K562 (cell line): ENCODE results near the gene SPRYD3. TPM values are rescaled to one million over a fixed set of nuclear protein-coding genes. Genes with fewer than 3 reads are reported as not detected.
A peak's percentile ranks its signal among the peaks of the same experiment; 100 is the strongest.

ENCODE experiments used
- ATAC-seq: fragments of 200-7000 bp; cut with Tn5 transposase; 3 replicates; pipeline ENCODE4 v1.9.1; 2020; ENCODE audit warnings: moderate library complexity
- BruUV-seq: library from RNA; stranded (reverse); fragments of 400-500 nt; replicated peaks from 2 replicates; lab custom pipeline; 2021; lab: Mats Ljungman, UMichigan
- CTCF ChIA-PET: fragments of 300-600 bp; formaldehyde crosslinking; extraction: SDS; loops from one replicate; lab custom pipeline; 2021; ENCODE audit warnings: low intra/inter-chr PET ratio; lab: Yijun Ruan, JAX
- POLR2A ChIA-PET: fragments of 300-600, 350-650 bp; sonication (Branson Sonifier 250); formaldehyde crosslinking; extraction: SDS; loops from one replicate; lab custom pipeline; 2021; ENCODE audit warnings: antibody characterized with exemption, inconsistent platforms; lab: Yijun Ruan, JAX
- DNase-seq, 4 experiments: peaks; one replicate each; pipeline versions ENCODE4 v3.0.0 to v3.0.0-alpha.2; 2011 to 2018; ENCODE audit warnings: low spot score in 3 of 4, mixed read lengths in 3 of 4; ENCODE audit errors: extremely low read depth in 1 of 4
- FAIRE-seq: peaks from 2 replicates; lab custom pipeline; 2011; peaks lifted over from hg19 to GRCh38; lab: Jason Lieb, UNC
- H2AFZ ChIP-seq: 2 replicates; pipeline ENCODE4 v1.6.0; 2011; ENCODE audit warnings: low read depth, low read length, control low read depth, inconsistent platforms
- H3K27ac ChIP-seq: fragments of 200-600 bp; 3 replicates; pipeline ENCODE4 v1.8.0; 2011; ENCODE audit warnings: low read depth, mild to moderate bottlenecking, control low read depth, inconsistent platforms, low read length, moderate library complexity, mixed read lengths; ENCODE audit errors: extremely low read depth
- H3K27me3 ChIP-seq, 2 experiments: fragments of 300-600 bp in 1 of 2; 2 replicates in 1 of 2; 3 replicates in 1 of 2; pipeline versions ENCODE4 v1.6.0 to v1.8.0; 2011; ENCODE audit warnings: inconsistent platforms in 2 of 2, low read length in 2 of 2, mild to moderate bottlenecking in 1 of 2, mixed read lengths in 1 of 2, moderate library complexity in 1 of 2; ENCODE audit not compliant: control insufficient read depth in 2 of 2, insufficient read depth in 2 of 2
- H3K36me3 ChIP-seq: fragments of 300-600 bp; 3 replicates; pipeline ENCODE4 v1.8.0; 2011; ENCODE audit warnings: mild to moderate bottlenecking, low read length, inconsistent platforms; ENCODE audit not compliant: control insufficient read depth, insufficient read depth
- H3K4me1 ChIP-seq, 2 experiments: fragments of 200-600 bp in 1 of 2; replicated peaks in 1 of 2; 2 replicates in 1 of 2; 3 replicates in 1 of 2; pipeline versions ENCODE4 v1.5.1 to v1.8.0; 2011; ENCODE audit warnings: inconsistent platforms in 2 of 2, low read length in 2 of 2, mild to moderate bottlenecking in 1 of 2, mixed read lengths in 1 of 2, moderate library complexity in 1 of 2; ENCODE audit not compliant: control insufficient read depth in 2 of 2, insufficient read depth in 2 of 2
- H3K4me2 ChIP-seq: 2 replicates; pipeline ENCODE4 v1.6.1; 2011; ENCODE audit warnings: low read length, control low read depth, inconsistent platforms, mixed read lengths; ENCODE audit not compliant: insufficient read depth
- H3K4me3 ChIP-seq: fragments of 200-600 bp; sonication (generic), shearing (Covaris generic); 2 replicates; pipeline ENCODE4 v1.5.1; 2016; ENCODE audit warnings: control low read depth, inconsistent platforms
- H3K79me2 ChIP-seq: fragments of 200-600 bp; 3 replicates; pipeline ENCODE4 v1.8.0; 2011; ENCODE audit warnings: low read length, inconsistent platforms; ENCODE audit not compliant: control insufficient read depth, insufficient read depth
- H3K9ac ChIP-seq, 2 experiments: 2 replicates each; pipeline versions ENCODE4 v1.6.0 to v1.6.1; 2011; ENCODE audit warnings: low read depth in 2 of 2, low read length in 2 of 2, control low read depth in 1 of 2, inconsistent platforms in 1 of 2, mild to moderate bottlenecking in 1 of 2, mixed read lengths in 1 of 2; ENCODE audit not compliant: insufficient read depth in 1 of 2
- H3K9me1 ChIP-seq: one replicate; pipeline ENCODE4 v1.6.0; 2011; ENCODE audit warnings: inconsistent platforms, mild to moderate bottlenecking, low read length, moderate library complexity; ENCODE audit not compliant: control insufficient read depth, insufficient read depth
- H3K9me3 ChIP-seq: replicated peaks from 2 replicates; pipeline ENCODE4 v1.5.1; 2011; ENCODE audit warnings: low read depth, low read length, inconsistent platforms; ENCODE audit not compliant: control insufficient read depth, insufficient read depth
- H4K20me1 ChIP-seq: replicated peaks from 2 replicates; pipeline ENCODE4 v1.6.1; 2011; ENCODE audit warnings: low read length, inconsistent platforms, mixed read lengths; ENCODE audit not compliant: control insufficient read depth, insufficient read depth
- ATF6 ChIP-seq: sonication (generic); formaldehyde crosslinking; IDR thresholded peaks from 2 replicates; pipeline ENCODE4 v1.4.0; 2020; ENCODE audit warnings: mild to moderate bottlenecking, missing genetic modification reagents
- BRF2 ChIP-seq: IDR thresholded peaks from 3 replicates; pipeline ENCODE4 v1.6.1; 2011; ENCODE audit warnings: borderline replicate concordance, mild to moderate bottlenecking; ENCODE audit not compliant: insufficient read length, insufficient read depth
- CREM ChIP-seq: IDR thresholded peaks from 2 replicates; pipeline ENCODE4 v1.6.1; 2014; ENCODE audit warnings: antibody characterized with exemption, low read depth
- FOXJ2 ChIP-seq: fragments of 200-800 bp; sonication (Bioruptor generic); IDR thresholded peaks from 2 replicates; pipeline ENCODE4 v1.6.1; 2016; ENCODE audit warnings: missing genetic modification characterization, missing compliant biosample characterization
- KLF13 ChIP-seq: fragments of 450-650 bp; IDR thresholded peaks from 2 replicates; pipeline ENCODE4 v1.6.1; 2016; ENCODE audit warnings: missing genetic modification characterization, low read depth, mild to moderate bottlenecking, missing compliant biosample characterization, moderate library complexity, borderline replicate concordance
- SMARCE1 ChIP-seq: fragments of 450-650 bp; IDR thresholded peaks from 2 replicates; pipeline ENCODE4 v1.7.1; 2016; ENCODE audit warnings: mild to moderate bottlenecking
- SP2 ChIP-seq: IDR thresholded peaks from 2 replicates; pipeline ENCODE4 v1.6.1; 2011; ENCODE audit warnings: mild to moderate bottlenecking, low read depth, low read length, moderate library complexity; ENCODE audit not compliant: poor library complexity, severe bottlenecking; ENCODE audit errors: extremely low read depth
- WHSC1 ChIP-seq: IDR thresholded peaks from one replicate; pipeline ENCODE4 v1.6.1; 2012; ENCODE audit warnings: low read length, control low read depth, inconsistent platforms
- ZFP1 ChIP-seq: fragments of 450-650 bp; formaldehyde crosslinking; IDR thresholded peaks from 2 replicates; pipeline ENCODE4 v1.4.0; 2020; ENCODE audit warnings: mild to moderate bottlenecking, mixed read lengths
- ZNF354B ChIP-seq: fragments of 250-450 bp; sonication (Bioruptor Pico); IDR thresholded peaks from 2 replicates; pipeline ENCODE4 v1.4.0; 2020
- ZNF398 ChIP-seq: fragments of 250-450 bp; sonication (Bioruptor Pico); IDR thresholded peaks from 2 replicates; pipeline ENCODE4 v1.8.0; 2021; ENCODE audit warnings: moderate library complexity, mild to moderate bottlenecking, inconsistent platforms
- ZNF584 ChIP-seq: fragments of 200-800 bp; sonication (Bioruptor generic); IDR thresholded peaks from 2 replicates; pipeline ENCODE4 v1.6.1; 2016; ENCODE audit warnings: low read depth, mild to moderate bottlenecking, missing genetic modification characterization, missing compliant biosample characterization
- WGBS: fragments of 100-300 bp; shearing (Covaris generic); methylation state at CpG from one replicate; pipeline ENCODE4 v1.1.6; 2016; ENCODE audit warnings: low coverage, mixed read lengths; ENCODE audit not compliant: insufficient coverage; ENCODE audit errors: missing lambda C conversion rate; 5-methylcytosine and 5-hydroxymethylcytosine counted together
- in situ Hi-C: fragments of 300-500 bp; cut with MboI; formaldehyde crosslinking; loops from 4 replicates; pipeline ENCODE4 v1.15.0; 2018; ENCODE audit warnings: inconsistent platforms, mixed read lengths
- intact Hi-C: fragments of 100-400 bp; cut with micrococcal nuclease; formaldehyde crosslinking; loops from 2 replicates; pipeline ENCODE4 v1.14.2; 2022
- polyA plus RNA-seq, 8 experiments: library from polyadenylated mRNA; depleted of rRNA in 4 of 8; stranded (reverse) in 5 of 8; unstranded in 3 of 8; fragments of >200 nt; fragmentation: Nextera tagmentation in 2 of 8; fragmentation: Illumina TruSeq in 1 of 8; extraction: Ambion mirVana in 2 of 8; extraction: Trizol in 1 of 8; gene quantifications; 2 replicates each; pipeline versions ENCODE4 v1.2.1 to v1.2.3, GENCODE V29; 2011 to 2014; ENCODE audit warnings: inconsistent platforms in 1 of 8, missing spikeins in 1 of 8
- total RNA-seq, 7 experiments: library from RNA; depleted of rRNA in 6 of 7; stranded (reverse); fragments of >200 nt in 6 of 7; fragmentation: Illumina TruSeq in 2 of 7; extraction: Trizol in 2 of 7; gene quantifications; 2 replicates each; pipeline versions ENCODE4 v1.2.1 to v1.2.3, GENCODE V29; 2011 to 2021; ENCODE audit warnings: low replicate concordance in 1 of 7

Gene SPRYD3
- total and polyA plus RNA-seq, 9 of the 15 experiments (the other 6 are each of a cell fraction or from before 2014, with no cell fraction given), result 1.5 to 13.6 (median 7.6) TPM

DNA sequence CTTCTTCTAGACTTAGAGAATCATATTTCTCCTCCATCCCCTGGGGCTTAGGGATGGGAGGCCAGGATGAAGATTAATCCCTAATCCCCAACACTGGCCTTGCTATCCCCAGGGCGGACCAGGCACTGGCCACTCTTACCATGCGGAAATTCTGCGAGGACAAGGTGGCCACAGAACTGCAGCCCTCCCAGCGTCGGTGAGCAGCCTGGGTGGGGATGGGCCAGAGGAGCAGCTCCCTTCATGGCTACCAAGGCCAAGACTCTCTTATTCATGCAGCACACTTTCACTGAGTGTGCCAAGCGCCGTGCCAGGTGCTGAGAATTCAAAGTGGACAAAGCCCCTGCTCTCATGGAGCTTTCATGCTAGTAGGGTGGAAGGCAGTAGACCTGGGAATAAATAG lies 22.3 kb downstream of the SPRYD3 start:
- no TSS peak for BruUV-seq
- ATAC-seq (no peak), FAIRE-seq (no peak), DNase-seq (no peak)
- ChIA-PET CTCF (no interaction called here), POLR2A (interaction anchor here (0.7 to 1.8 kb wide), 4 partner anchors 9 to 265 kb away, joined by 3 to 8 read pairs (median 4); partner anchors contain the start of gene AAAS)
- H3K9me3 ChIP-seq, result no peaks in the 10 kb centered on the region
- H3K4me1 ChIP-seq, result peaks cover 12 to 85% of the 10 kb centered on the region in 2 experiments; a peak in 4 of 5 replicates
- intact Hi-C loops (no loop called here), in situ Hi-C loops (no loop called here)
- H3K79me2 ChIP-seq, result peaks cover 7% of the 10 kb centered on the region; the same call in 2 of the 3 replicates
- H3K27ac ChIP-seq, result no peak overlapping the region
- no peak overlapping the region for H3K4me3 ChIP-seq
- no peaks in the 10 kb centered on the region for H3K9me1 ChIP-seq
- no peak overlapping the region for H2AFZ ChIP-seq
- peak overlapping the region in 1 of 2 experiments; percentile 62; a peak in 1 of 4 replicates for H3K9ac ChIP-seq
- no peaks in the 10 kb centered on the region for H3K27me3 ChIP-seq
- WGBS, result 78% methylated on average over 7 of the region's 7 CpGs
- no peak for TF ChIP-seq ZNF354B (CRISPR knock-in tag)
- TF ChIP-seq WHSC1, result no peak
- TF ChIP-seq FOXJ2, result no peak
- TF ChIP-seq KLF13 (tag), result no peak
- TF ChIP-seq ZFP1 (CRISPR knock-in tag), result no peak
- no peak for TF ChIP-seq ATF6 (CRISPR knock-in tag)
- no peak for TF ChIP-seq BRF2
- TF ChIP-seq ZNF584 (CRISPR knock-in tag), result no peak
- no peak for TF ChIP-seq SP2
- TF ChIP-seq ZNF398, result no peak
- TF ChIP-seq SMARCE1, result no peak
- no peak for TF ChIP-seq CREM
- H3K36me3 ChIP-seq, result no peaks in the 10 kb centered on the region
- H3K4me2 ChIP-seq, result no peak overlapping the region
- H4K20me1 ChIP-seq, result no peaks in the 10 kb centered on the region
